CD4-positive, alpha-beta T cell (primary cell): ENCODE results near the gene PPP1R1A. TPM values are rescaled to one million over a fixed set of nuclear protein-coding genes. Genes with fewer than 3 reads are reported as not detected.

Experiments used
- ATAC-seq: fragments of 200-7000 bp; cut with Tn5 transposase; one replicate; pipeline ENCODE4 v1.10.0; 2022; ENCODE audit warnings: mild to moderate bottlenecking; ENCODE audit not compliant: poor library complexity
- CTCF ChIA-PET: fragments of 350-600 bp; sonication (Branson Sonifier 250); formaldehyde crosslinking; loops from one replicate; lab custom pipeline; 2021; ENCODE audit warnings: antibody characterized with exemption, inconsistent platforms; lab: Charles Lee
- POLR2A ChIA-PET: fragments of 350-600 bp; sonication (Branson Sonifier 250); formaldehyde crosslinking; loops from one replicate; lab custom pipeline; 2021; ENCODE audit warnings: antibody characterized with exemption, inconsistent platforms; lab: Charles Lee
- DNase-seq, 14 experiments: peaks; one replicate each; pipeline ENCODE4 v3.0.0-alpha.2; 2013 to 2020; ENCODE audit warnings: mixed read lengths in 2 of 14
- H3K27ac ChIP-seq, 2 donors: one replicate each; pipeline versions ENCODE4 v1.5.1 to v1.7.0; 2013; ENCODE audit warnings: low read length in 2 of 2, low read depth in 1 of 2, mild to moderate bottlenecking in 1 of 2
- H3K27me3 ChIP-seq, 2 experiments: 1 replicate in 1 of 2; 2 replicates in 1 of 2; pipeline versions ENCODE4 v1.6.1 to v1.7.0; 2013; ENCODE audit warnings: low read length in 2 of 2, control low read depth in 1 of 2, mild to moderate bottlenecking in 1 of 2, moderate library complexity in 1 of 2; ENCODE audit not compliant: insufficient read depth in 2 of 2, control insufficient read depth in 1 of 2
- H3K36me3 ChIP-seq: one replicate; pipeline ENCODE4 v1.6.1; 2013; ENCODE audit warnings: low read length, control low read depth; ENCODE audit not compliant: insufficient read depth
- H3K4me1 ChIP-seq: one replicate; pipeline ENCODE4 v1.6.1; 2013; ENCODE audit warnings: low read length, control low read depth; ENCODE audit not compliant: insufficient read depth
- H3K4me3 ChIP-seq: one replicate; pipeline ENCODE4 v1.5.1; 2013; ENCODE audit warnings: mild to moderate bottlenecking, low read length, moderate library complexity
- H3K9me3 ChIP-seq, 2 experiments: 1 replicate in 1 of 2; 2 replicates in 1 of 2; pipeline versions ENCODE4 v1.6.1 to v1.7.0; 2013; ENCODE audit warnings: low read length in 2 of 2, mild to moderate bottlenecking in 2 of 2, control low read depth in 1 of 2, moderate library complexity in 1 of 2; ENCODE audit not compliant: control insufficient read depth in 1 of 2, insufficient read depth in 1 of 2
- H3K27ac Mint-ChIP-seq: one replicate; pipeline ENCODE4 v1.8.0; 2020; ENCODE audit warnings: mixed read lengths
- H3K27me3 Mint-ChIP-seq: one replicate; pipeline ENCODE4 v1.8.0; 2021; ENCODE audit warnings: mixed read lengths
- H3K36me3 Mint-ChIP-seq: one replicate; pipeline ENCODE4 v1.8.0; 2021; ENCODE audit warnings: low read depth, mixed read lengths
- H3K4me1 Mint-ChIP-seq: one replicate; pipeline ENCODE4 v1.8.0; 2021; ENCODE audit warnings: low read depth, mixed read lengths
- H3K4me3 Mint-ChIP-seq: one replicate; pipeline ENCODE4 v1.8.0; 2020; ENCODE audit warnings: mild to moderate bottlenecking, mixed read lengths
- H3K9me3 Mint-ChIP-seq: one replicate; pipeline ENCODE4 v1.8.0; 2020; ENCODE audit warnings: mixed read lengths
- CTCF ChIP-seq: fragments of 200-600 bp; IDR thresholded peaks from one replicate; pipeline ENCODE4 v1.8.0; 2022; ENCODE audit warnings: antibody characterized with exemption, mild to moderate bottlenecking
- intact Hi-C, 2 experiments: fragments of 100-400 bp; cut with DNase I in 1 of 2; cut with micrococcal nuclease in 1 of 2; formaldehyde crosslinking; loops; one replicate each; pipeline versions ENCODE4 v1.15.1 to v1.9.0; 2023 to 2025; cut with DNase I, micrococcal nuclease
- total RNA-seq, 174 experiments: library from RNA in 2 of 174; stranded (reverse) in 2 of 174; gene quantifications; one replicate each; pipeline ENCODE4 v1.2.3 and lab custom pipeline; 2021 to 2026

PPP1R1A gene
- total RNA-seq, 2 experiments from 2014 or later, result not detected

- POLR2A ChIA-PET, result interaction anchor here (1.4 kb wide), 1 partner anchor 41 kb away, joined by 3 read pairs; the partner anchor contains the start of gene NCKAP1L
- H3K9me3 Mint-ChIP-seq, result no peaks in the 10 kb centered on the region
- H3K4me1 Mint-ChIP-seq, result no peaks in the 10 kb centered on the region
- peaks cover 97% of the 10 kb centered on the region for H3K36me3 Mint-ChIP-seq
- no peak for TF ChIP-seq CTCF
- H3K27me3 Mint-ChIP-seq, result no peaks in the 10 kb centered on the region
- H3K4me1 ChIP-seq, result no peaks in the 10 kb centered on the region
- DNase-seq (no peak), ATAC-seq (no peak)
- peaks cover 100% of the 10 kb centered on the region for H3K36me3 ChIP-seq
- no peak overlapping the region for H3K4me3 Mint-ChIP-seq
- no peaks in the 10 kb centered on the region for H3K9me3 ChIP-seq
- H3K27ac Mint-ChIP-seq, result no peak overlapping the region
- intact Hi-C loops, result loop anchor here in 1 of 2 experiments (5.0 kb wide), 1 partner anchor 1879 kb away; no protein-coding TSS in a partner anchor
- H3K27me3 ChIP-seq, result no peaks in the 10 kb centered on the region
- H3K4me3 ChIP-seq, result no peak overlapping the region
- CTCF ChIA-PET, result no interaction called here
- no peak overlapping the region for H3K27ac ChIP-seq
These were observed 50.2 kb downstream of the PPP1R1A start for GRCh38 chr12:54538136-54538700.

GRCh38 chr12:54535474-54535873 lies 53.0 kb downstream of the PPP1R1A start:
- DNase-seq (no peak), ATAC-seq (no peak)
- Histone ChIP-seq H3K27me3 (no peaks in the 10 kb centered on the region), H3K36me3 (peaks cover 100% of the 10 kb centered on the region), H3K9me3 (no peaks in the 10 kb centered on the region), H3K4me1 (no peaks in the 10 kb centered on the region), H3K27ac (no peak overlapping the region), H3K4me3 (no peak overlapping the region)
- Mint-ChIP-seq H3K36me3 (peaks cover 100% of the 10 kb centered on the region), H3K4me3 (no peak overlapping the region), H3K27ac (no peak overlapping the region), H3K4me1 (no peaks in the 10 kb centered on the region), H3K27me3 (no peaks in the 10 kb centered on the region), H3K9me3 (no peaks in the 10 kb centered on the region)
- ChIA-PET CTCF (no interaction called here), POLR2A (no interaction called here)
- TF ChIP-seq CTCF, result no peak
- intact Hi-C loops, result loop anchor here in 1 of 2 experiments (5.0 kb wide), 1 partner anchor 1882 kb away; no protein-coding TSS in a partner anchor

- no peak for ATAC-seq
- no peaks in the 10 kb centered on the region for H3K9me3 ChIP-seq
- intact Hi-C loops, result no loop called here
- no peaks in the 10 kb centered on the region for H3K4me1 ChIP-seq
- CTCF ChIA-PET, result no interaction called here
- no peaks in the 10 kb centered on the region for H3K9me3 Mint-ChIP-seq
- H3K36me3 ChIP-seq, result peaks cover 100% of the 10 kb centered on the region
- POLR2A ChIA-PET, result no interaction called here
- H3K4me3 Mint-ChIP-seq, result no peak overlapping the region
- H3K4me1 Mint-ChIP-seq, result no peaks in the 10 kb centered on the region
- H3K4me3 ChIP-seq, result no peak overlapping the region
- no peak overlapping the region for H3K27ac ChIP-seq
- H3K27ac Mint-ChIP-seq, result no peak overlapping the region
- no peak for TF ChIP-seq CTCF
- H3K27me3 Mint-ChIP-seq, result no peaks in the 10 kb centered on the region
- no peak for DNase-seq
- no peaks in the 10 kb centered on the region for H3K27me3 ChIP-seq
- H3K36me3 Mint-ChIP-seq, result peaks cover 100% of the 10 kb centered on the region
These were observed 58.9 kb downstream of the PPP1R1A start for GRCh38 chr12:54529581-54529980.

Other genes starting within 250 kb of the PPP1R1A start
- gene GPR84, start 224.2 kb downstream of the PPP1R1A start, total RNA-seq, result under 1 TPM; 0.27 to 0.53 TPM
- 1 to 10 TPM; 3.8 to 4.7 TPM for gene ZNF385A, start 203.9 kb downstream of the PPP1R1A start, total RNA-seq
- gene ITGA5, start 169.4 kb downstream of the PPP1R1A start, total RNA-seq, result 100 to 1,000 TPM; 143 to 159 TPM
- under 1 TPM in 1 of 2 experiments, not detected in 1; 0.58 TPM for gene GTSF1, start 115.1 kb downstream of the PPP1R1A start, total RNA-seq
- 10 to 100 TPM; 78.1 to 85.2 TPM for gene NCKAP1L, start 90.9 kb downstream of the PPP1R1A start, total RNA-seq
- gene PDE1B, start 39.1 kb downstream of the PPP1R1A start, total RNA-seq, result 10 to 100 TPM in 1 of 2 experiments, 1 to 10 TPM in 1; 9.7 to 11.1 TPM
- gene LACRT, start 46.2 kb upstream of the PPP1R1A start, total RNA-seq, result not detected
- gene DCD, start 59.7 kb upstream of the PPP1R1A start, total RNA-seq, result not detected